ENCODE data around the gene CLIC6.
A peak's percentile ranks its signal among the peaks of the same experiment; 100 is the strongest.
"Not testable (repeated sequence)": the region's sequence is repeated elsewhere in the genome, so short reads cannot be mapped to it uniquely, and the experiment has no call there.

CLIC6 gene

DNA sequence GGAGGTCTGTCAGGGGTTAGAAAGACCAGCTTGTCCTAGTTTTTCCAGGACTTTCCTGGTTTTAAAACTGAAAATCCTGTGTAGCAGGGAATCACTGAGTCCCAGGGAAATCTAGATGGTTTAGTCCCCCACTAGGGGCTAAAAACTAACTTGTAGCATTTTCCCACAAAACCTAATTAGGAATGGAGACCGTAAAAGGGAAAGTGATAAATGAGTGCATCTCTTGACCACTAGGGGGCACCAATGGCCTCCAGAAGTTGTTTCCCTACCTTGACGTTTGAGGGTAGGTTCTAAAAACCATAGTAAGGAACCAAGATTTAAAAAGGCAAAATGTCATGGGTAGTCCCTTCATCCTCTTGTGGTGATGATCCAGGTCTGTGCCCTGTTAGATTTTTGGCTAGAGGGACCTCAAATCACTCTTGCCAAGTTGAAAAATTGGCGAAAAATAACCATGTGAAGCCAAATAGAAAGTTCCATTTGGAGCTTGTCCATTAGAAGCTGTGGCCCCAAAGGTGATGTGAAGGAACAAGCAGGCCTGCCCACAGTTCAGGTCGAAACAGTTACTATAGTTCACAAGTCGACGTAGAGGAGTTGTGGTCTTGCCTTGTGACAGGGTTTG is 24.5 kb downstream of the CLIC6 start:
- peak in 3 of 5 experiments; percentile 13 to 67 (median 17) for DNase-seq

DNA sequence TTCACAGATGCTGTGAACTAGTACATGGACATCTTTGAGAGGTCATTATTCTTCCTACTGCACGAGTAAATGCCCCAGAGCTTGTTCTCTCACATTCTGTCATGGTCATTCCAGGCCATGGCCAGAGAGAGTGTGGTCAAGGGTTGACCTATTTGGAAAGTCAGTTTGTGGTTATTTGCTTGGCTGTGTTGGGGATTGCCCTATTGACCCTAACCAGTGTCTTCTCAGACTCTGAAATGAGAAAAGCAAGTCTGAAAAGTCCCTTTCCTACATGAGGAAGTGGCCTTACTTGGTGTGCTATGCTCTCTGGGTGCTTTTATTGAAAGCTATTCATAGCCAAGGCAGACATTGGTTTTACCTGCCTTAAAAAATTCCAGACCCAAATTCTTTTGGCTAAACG is 26.6 kb downstream of the CLIC6 start:
- DNase-seq: no peak

DNA sequence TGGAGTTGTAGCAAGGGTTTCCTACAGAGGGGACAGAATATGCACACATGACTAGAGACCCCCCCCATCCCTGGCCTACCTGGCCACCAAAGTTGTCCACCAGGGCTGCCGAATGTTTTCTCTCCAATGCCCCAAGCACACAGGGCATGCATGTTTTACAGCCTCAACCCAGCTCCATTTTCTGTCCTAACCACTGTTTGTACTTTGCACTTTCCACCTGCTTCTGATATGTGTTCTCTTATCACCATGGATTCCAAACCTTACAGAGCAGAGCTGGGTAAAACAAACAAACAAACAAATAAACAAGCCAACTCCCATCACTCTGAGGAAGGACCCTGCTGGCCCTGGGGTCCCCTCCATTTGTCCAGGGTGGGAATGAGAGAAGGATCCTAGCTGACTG is 27.3 kb downstream of the CLIC6 start:
- no peak for DNase-seq

DNA sequence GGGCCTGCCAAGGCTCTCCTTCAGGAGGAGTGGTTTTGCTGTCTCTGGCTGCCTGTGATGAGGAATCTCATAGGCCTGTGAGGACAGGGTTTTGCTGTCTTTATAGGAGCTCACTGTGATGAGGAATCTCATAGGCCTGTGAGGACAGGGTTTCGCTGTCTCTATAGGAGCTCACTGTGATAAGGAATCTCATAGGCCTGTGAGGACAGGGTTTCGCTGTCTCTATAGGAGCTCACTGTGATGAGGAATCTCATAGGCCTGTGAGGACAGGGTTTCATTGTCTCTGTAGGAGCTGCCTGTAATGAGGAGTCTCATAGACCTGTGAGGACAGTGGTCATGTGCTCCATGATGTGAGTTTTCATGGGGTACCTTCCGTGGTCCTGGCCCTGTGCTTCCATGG is 29.0 kb downstream of the CLIC6 start:
- DNase-seq: no peak

DNA sequence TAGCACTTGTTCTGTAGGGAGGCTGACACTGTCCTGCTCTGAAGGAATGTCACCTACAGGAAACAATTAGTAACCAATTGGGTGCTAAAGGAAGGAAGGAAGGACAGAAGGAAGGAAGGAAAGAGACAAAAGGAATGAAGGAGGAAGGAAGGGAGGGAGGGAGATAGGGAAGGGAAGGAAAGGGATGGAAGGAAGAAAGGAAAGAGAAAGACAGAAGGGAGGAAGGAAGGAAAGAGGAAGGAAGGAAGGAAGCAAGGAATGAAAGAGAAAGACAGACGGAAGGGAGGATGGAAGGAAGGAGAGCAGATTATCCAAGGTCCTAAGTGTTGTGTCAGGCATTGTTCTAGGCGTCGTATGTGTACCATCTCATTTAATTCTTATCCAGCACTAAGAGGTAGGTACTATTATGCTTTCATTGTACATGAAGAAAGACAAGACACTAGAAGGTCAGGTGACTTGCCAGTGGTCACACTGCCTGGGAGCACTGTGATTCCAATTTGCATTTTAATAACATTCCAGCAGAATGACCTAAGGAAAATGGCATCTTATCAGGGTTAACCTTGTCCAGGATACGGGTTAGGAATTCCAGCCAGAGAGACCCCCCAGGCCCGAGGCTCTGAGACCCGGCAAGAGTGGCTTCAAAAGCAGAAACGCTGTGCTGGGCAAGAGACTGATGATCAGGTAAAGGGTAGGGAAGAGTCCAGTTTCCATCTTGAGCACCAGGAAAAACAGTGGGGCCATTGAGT is 29.6 kb downstream of the CLIC6 start:
- no peak for DNase-seq

DNA sequence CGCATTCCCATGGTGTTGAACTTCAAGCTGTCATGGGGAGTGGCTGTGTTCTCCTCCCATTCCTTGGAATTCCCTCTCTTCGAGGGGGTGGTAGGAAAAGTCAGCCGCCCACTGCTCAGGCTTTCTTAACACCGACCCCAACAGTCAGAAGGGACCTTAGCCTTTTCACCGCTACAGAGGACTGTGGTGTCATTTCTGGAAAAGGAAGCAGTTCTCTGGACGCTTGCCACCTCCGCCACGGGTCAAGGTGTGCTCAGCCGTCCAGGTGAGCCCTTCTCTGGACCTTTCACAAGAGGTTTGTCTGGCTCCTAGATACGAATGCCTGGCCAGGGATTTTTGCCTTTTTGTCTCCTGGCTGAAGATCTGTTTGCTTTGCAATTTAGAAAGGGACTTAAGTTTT is 31.8 kb downstream of the CLIC6 start:
- no peak for DNase-seq

DNA sequence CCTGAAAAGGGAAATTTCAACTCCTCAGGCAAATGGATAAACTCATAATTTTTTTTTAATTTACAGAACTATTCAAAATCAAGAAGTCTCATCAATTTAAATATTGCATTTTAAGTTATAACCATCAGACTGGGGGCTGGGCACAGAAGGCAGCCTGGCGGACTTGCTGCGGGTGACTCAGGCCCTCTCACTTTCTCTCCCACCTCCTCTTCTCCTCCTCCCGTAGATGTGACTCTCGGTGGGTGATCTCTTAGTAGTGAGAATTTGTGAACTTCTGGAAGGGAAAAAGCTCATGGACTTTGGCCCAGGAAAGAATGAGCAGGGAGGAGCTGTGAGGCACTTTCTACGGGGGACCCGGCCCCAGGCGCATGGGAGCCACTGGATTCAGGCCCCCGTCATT is 32.9 kb downstream of the CLIC6 start:
- no peak for DNase-seq

DNA sequence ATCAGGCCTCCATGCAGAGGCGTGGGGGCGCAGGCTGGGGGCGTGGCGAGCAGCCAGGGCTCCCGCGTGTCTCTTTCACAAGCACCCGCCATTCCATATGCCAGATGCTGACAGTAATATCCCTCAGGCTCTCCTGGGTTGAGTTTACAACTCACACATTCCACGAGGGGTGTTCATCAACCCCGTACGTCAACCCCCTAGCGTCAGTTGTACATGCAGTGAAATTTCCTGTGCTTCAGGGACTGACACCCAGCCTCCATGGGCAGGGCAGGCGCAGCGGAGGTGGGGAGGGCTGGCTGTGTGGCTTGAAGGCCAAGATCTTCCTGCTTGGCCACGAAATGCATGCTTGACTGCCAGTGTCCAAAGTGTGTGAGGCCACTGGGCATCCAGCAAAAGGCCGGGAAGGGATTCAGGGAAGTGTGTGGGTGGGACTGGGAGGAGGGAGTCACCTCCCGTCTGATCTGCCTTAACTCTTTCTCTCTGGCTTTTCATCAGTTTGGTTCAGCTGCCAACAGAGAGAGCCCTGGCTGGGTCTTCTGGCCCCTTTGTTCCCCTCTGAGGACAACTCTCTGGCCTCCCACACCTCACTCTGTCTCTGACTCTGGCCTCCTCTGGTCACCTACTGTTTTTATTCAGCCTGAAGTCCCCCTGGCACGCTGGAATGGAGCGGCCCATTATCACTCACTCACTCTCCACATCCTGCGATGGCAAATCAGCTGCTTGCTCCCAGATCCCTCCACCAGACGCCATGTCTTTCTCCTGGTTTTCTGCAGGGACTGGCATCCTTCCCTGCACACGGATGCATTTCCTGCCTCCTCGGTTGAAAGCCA is 33.8 kb downstream of the CLIC6 start:
- no peak for DNase-seq

DNA sequence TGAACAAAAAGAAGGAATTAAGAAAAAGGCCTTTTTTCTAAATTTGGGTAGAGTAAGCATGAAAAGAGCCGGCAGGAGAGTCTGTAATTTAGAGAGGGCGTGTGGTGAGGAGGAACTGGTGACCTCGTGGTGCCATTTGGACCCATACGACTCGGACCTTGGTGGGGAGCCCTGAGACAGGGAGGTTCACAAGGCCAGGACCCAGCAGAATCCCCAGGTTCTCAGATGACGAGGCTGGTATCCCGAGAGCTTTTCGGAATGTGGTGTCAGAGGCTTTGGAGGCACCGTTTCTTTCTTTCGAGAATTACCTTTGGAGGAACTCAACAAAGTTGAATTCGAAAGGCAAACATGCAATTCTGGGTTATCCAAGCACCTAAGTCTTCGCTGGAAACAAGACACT is 34.8 kb downstream of the CLIC6 start:
- DNase-seq: no peak

DNA sequence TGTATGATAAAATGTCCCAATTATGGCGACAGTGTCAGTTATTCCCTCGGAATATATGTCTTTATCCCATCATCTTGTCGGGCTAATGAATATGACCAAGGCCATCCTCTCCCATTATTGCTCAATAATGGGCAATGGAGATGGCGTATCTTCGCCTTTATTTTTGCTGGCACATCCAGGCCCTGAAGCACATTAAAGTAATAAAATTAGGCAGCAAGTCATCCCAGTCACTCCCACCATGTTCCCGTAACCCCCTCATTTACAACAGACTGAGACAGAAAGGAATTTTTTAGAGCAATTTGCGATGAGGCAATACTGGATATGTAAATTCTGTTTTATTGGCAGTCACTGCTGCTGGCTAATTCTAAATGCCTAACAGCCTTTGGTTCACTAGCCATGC is 35.3 kb downstream of the CLIC6 start:
- DNase-seq: no peak

DNA sequence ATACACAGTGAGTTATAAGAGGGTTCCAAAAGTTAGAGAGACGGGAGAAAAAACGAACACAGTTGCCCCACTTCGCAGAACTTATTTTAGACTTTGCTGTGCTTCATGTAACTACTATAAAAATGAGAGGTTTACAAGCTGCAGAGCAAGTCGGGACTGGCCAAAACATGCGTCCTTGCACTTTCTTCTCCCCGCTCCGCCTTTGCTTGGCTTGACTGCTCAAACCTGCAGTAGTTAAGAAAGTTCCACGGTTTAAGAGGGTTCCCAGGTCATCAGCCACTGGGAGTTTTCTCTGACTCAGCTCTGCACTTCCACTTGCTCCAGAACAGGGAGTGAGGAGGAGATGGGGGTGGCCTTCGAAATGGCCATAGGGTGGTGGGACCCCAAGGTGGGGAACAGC is 36.2 kb downstream of the CLIC6 start:
- no peak for DNase-seq

DNA sequence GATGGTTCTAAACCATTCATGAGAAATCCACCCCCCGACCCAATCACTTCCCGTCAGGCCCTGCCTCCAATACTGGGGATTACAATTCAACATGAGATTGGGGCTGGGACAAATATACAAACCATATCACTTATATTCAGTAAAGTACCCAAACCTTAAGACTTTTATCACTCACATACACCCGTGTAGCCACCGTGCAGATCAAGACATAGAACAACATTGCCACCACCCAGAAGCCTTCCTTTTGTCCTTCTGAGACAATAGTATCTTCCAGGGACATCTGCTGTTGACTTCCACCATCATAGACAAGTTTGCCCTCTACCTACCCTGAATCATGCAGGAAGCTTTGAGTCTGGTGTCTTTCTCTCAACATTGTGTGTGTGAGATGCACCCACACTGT is 37.5 kb downstream of the CLIC6 start:
- DNase-seq: peak in 1 of 5 experiments; percentile 17

DNA sequence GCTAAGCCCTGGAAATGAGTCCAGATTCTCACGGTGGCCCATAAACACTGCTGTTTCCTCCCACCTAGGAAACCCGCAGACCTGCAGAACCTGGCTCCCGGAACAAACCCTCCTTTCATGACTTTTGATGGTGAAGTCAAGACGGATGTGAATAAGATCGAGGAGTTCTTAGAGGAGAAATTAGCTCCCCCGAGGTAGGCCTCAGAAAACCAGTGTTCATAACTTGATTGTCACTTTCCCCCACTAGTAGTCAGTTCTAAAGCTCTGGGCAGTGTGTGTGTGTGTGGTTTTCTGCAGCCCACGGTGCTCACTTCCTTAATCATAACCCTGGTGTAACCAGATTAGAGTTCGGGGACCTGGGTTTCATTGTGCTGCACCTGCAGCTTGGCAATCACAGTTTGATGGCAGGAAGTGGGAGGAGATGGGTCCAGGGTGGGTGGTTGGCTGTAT is 39.1 kb downstream of the CLIC6 start:
- DNase-seq: peak in 3 of 5 experiments; percentile 7 to 93 (median 37)

DNA sequence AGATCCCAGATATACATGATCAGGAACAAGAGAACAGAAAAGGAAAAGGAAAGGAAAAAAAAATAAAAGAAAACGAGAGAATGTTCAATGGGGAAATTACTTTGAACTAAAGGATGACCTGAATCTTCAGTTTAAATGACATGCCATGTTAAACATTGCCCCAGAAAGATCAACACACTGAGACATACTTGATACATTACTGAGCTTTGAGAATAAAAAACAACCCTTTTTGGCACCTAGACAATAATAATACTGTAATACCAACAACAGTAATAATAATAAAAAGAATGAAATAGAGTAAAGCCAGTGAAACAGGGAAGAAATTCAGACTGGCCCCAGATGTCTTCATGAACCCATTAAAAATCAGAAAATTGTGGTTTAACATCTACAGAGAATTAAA is 44.8 kb downstream of the CLIC6 start:
- no peak for DNase-seq

DNA sequence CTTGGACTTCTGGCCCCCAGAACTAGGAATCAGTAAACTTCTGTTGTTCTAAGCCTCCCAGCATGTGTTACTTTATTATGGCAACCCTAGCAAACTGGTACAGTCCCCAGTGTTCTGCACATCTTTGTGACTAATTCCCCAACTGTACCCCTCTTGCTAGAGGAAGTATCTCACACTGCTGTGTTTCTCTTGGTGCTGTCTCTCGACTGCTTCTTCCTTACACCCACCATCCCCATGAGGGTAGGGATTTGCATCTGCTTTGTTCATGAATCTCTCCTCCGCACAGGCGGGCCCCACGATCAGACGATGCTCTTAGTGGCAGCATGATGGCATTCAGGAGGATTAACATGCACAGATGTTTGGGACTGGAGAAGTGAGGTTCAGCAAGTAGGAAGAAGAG is 46.7 kb downstream of the CLIC6 start:
- DNase-seq: peak in 1 of 5 experiments; percentile 75

DNA sequence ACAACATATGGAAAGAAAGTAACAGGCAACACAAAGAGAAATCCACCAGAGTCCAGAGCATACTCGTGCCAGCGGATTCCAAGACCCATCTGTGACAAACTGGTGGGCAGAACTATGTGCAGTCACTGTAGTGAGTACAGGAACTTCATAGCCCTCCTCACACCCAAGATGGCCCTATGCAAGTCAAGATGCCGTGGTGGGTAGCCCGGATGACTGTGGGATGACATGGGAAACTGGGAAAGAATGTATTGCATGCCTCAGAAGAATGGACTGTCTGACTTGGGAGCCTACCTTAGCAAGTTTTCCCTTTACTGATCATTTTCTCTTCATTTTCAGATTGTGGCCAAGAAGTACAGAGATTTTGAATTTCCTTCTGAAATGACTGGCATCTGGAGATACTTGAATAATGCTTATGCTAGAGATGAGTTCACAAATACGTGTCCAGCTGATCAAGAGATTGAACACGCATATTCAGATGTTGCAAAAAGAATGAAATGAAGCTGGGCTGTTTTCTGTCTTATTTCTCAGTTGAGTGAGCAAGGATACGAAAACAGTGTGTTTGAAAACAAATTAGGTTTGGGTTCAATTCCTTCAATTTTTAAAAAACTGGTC is 47.3 kb downstream of the CLIC6 start:
- DNase-seq: peak in 1 of 5 experiments; percentile 87

DNA sequence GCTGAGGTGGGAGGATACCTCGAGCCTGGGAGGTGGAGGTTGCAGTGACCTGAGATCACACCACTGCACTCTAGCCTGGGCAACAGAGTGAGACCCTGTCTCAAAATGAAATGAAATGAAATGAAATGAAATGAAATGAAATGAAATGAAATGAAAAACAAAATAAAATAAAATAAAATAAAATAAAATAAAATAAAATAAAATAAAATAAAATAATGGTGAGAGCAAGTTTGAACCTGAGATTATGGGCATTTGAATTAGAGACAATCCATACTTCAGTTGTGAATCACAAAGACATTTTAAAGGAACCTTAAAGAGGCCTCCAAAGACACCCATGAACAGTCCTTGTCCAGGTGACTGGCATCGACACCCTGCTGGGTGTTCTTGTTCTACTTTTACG is 49.7 kb downstream of the CLIC6 start:
- not testable (repeated sequence) for DNase-seq

DNA sequence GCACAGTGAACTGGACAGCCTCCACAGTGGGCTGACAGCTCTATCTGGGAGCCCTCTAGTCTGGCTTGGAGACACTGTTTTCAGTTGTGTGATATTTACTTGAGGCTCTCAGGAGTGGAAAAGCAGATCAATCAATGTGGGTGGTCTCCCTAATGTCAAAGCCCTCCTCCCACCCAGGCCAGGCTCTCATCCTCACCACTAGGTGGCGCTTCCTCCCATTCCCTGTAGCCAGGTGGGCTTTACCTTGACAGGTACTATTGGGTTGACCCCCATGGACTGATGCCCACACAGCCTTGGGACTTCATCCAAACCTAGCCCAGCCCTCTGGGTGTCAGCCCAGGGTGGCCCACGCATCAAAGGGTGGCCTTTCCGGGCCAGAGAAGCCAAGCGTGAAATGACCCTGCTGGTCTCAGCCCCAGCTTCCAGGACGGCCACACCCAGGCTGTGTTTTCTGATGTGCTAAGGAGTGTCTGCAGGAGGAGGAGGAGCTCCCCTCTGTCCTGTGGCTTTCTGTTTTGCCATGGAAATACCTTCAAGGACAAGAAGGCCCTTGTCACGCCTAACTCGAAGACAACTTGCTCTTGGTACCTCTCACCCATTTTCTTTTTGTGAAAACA is 54.0 kb downstream of the CLIC6 start:
- DNase-seq: no peak

DNA sequence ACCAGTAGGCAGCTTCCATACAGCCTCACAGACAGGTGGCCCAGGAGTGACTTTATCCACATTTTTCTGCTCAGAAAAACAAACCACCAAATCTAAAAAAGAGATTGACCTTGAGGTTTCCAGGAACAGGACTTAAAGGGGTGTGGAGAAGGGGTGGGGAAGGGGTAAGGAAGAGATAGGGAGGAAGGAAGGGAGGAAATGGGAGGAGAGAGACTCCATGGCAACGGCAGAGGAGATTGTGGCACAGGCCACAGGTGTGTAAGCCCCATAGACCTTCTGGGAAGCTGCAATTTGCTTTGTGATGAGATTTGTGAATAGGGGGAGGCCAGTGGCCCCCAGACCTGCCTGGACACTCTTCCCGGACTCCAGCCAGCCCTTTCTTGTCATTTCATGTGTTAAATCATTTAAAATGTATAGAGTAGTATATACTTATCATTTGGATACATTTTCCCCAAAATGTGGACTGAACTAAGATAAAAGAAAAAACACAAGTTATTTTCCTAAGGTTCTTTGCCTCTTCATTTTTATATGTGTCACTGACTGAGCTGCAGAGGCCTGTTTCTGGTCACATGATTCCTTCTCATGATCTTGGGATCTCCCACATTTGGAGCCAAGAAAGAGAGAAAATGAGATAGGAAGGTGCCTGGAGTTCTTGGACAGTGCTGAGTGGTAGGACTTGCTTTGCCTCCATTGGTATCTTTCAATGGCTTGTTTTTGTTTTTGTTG is 55.5 kb downstream of the CLIC6 start:
- no peak for DNase-seq

DNA sequence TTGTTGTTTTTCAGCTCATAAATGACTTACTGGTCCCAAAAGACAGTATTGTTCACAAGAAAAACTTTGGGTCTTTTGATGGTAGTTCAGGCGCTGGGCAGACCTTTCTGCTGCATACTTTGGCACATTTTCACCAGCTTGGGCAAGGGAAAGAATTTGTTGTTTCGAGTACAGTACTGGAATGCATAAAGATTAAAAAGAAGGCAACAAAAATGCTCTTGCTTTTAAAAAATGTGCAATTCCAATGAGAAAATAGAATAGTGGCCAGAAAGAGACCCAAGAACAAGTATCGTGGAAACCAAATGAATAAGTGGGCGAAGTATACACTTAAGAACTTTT is 56.0 kb downstream of the CLIC6 start:
- DNase-seq: no peak

DNA sequence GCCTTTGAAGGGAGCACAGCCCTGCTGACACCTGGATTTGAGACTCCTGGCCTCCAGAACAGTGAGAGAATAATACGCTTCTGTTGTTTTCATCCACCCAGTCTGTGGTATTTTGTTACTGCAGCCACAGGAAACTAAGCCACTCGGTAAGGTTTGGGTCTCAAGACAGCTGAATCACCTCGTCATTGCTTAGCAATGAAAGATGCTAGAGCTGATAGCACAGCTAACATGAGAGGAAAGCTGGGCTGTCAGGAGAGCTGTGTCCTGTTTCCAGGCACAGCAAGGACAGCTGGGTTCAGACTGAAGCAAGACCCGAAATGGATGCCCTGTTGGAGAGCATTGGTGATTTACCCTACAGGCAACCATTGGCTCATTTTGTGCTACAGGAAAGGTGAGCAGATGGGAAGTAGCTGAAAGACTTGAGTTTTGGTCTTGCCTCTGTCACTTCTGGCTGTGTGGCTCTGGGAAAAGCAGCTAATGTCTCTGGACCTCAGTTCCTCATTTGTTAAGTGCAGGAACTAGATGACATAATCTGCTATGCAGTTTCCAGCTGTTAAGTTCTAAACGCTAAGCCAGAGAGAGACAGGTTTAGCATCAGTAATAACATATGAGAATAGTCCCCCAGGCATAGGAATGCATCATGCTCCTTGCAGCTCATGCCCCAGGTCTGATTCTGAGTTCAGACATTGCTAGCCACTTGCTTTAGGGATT is 58.0 kb downstream of the CLIC6 start:
- peak in 1 of 5 experiments; percentile 88 for DNase-seq

Data from T-helper 2 cell (primary cell).